CD4-positive, alpha-beta T cell treated with Interleukin-21 for 1 hour (primary cell): ENCODE measurements around the gene WIPF1.

ENCODE experiments used
- DNase-seq: peaks from one replicate; pipeline ENCODE4 v3.0.0-alpha.2; 2020

Gene WIPF1

GRCh38 chr2:174594456-174594855, 3.1 kb downstream of the WIPF1 start:
- peak; percentile 53 for DNase-seq

- DNase-seq: peak; percentile 87
Measured at GRCh38 chr2:174593574-174594203, 3.9 kb downstream of the WIPF1 start.

- no peak for DNase-seq
Measured at GRCh38 chr2:174593041-174593440, 4.6 kb downstream of the WIPF1 start.

GRCh38 chr2:174591740-174592139, 5.9 kb downstream of the WIPF1 start:
- DNase-seq: peak; percentile 30

- peak; percentile 36 for DNase-seq
Measured at GRCh38 chr2:174590928-174591648, 6.5 kb downstream of the WIPF1 start.

- no peak for DNase-seq
Measured at GRCh38 chr2:174590346-174590745, 7.3 kb downstream of the WIPF1 start.

GRCh38 chr2:174589334-174589733, 8.3 kb downstream of the WIPF1 start:
- DNase-seq: no peak

DNA sequence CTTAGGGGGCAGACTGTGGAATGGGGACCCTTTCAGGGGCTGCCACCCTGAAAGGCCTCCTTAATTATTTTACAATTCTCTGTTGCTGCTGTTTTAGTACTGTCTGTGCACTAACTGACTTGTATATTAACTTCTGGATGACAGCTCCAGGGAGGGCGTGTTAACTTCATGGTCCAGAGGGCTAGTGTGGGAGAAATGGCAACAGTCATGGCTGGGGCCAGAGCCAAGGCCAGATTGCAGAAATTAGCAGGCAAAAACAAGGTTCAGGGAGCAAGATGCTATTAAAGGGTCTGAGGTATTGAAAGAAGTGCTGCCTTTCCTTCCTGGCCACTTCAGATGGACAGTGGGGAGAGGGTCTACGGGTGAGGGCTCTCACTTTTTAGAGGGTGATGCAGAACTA, 9.1 kb downstream of the WIPF1 start:
- DNase-seq: no peak

DNA sequence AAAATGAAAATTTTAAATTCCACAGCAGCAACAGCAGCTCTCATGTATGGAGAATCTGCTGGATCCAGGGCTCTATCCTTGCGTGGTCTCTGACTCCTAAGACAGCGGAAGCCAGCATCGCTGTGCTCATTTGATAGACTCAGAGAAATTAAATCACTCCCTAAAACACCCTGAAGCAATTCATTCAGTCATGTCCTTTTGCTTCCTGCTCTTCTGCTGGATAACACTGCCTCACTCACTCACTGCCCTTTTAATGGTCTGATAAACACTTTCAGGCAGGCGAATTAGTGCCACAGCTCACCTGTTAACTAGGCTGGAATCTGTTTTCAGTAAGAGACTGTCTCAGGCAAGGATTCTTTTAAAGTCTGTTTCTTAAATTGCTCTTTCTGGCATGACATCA, 10.0 kb downstream of the WIPF1 start:
- DNase-seq: no peak

DNA sequence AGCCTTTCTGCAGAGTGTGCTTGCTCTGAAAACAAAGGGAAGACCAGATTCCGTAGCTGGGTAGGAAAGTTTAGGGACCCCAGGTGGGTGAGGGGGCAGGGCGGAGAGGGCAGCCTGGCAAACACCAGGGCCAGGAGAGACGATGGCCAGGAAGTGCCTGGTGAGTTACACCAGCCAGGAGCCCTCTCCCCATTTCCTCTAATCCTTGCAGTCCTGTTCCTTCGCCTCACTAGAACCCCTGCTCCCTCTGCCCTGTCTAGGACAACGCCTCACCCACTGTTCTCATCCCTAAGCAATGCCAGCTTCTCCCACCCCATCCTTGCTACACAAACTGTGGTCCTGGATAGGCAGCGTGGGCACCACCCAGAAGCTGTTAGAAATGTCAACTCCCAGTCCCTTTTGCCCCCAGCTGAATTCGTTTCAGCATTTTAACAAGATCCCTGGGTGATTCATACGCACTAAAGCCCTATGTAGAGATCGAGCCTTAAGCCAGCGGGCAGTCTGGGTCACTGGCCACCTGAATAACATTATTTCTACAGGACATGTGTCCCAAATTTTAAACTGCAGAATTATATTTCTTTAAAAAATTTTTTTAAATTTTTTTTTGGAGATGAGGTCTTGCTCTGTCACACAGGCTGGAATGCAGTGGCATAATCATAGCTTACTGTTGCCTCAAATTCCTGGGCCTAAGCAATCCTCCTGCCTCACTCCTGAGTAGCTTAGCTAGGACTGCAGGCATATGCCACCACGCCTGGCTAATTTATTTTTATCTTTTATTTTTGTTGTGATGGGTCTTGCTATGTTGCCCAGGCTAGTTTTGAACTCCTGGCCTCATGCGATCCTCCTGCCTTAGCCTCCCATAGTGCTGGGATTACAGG, 10.9 kb downstream of the WIPF1 start:
- DNase-seq: no peak

DNA sequence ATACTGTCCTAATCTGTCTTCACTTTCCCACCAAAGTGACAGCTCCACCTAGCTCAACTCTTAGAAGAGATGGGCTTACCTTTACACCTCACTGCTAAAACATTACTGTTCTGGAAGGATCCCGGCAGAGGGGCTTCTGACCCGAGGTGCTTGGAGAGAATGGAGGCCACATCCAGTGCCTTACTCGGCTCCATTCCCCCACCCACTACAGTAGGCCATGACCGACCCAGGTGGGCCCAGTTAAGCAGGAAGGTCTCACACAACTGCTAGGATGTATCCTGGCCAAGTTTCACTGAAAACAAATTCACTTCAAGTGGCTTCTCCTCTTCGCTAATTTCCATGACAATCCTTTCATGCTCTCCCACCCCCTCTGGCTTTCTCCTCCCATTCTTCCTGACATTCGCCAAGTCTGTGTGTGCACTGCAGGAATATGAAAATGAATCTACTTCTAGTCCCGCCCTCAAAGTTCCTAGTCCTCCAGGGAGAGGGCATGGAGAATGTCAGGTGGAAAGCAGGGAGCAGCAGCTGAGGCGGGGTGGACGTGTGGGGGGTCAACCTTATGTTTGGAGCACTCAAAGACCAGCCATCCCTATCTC, 11.8 kb downstream of the WIPF1 start:
- DNase-seq: no peak

GRCh38 chr2:174585146-174585545, 12.5 kb downstream of the WIPF1 start:
- DNase-seq: no peak

DNA sequence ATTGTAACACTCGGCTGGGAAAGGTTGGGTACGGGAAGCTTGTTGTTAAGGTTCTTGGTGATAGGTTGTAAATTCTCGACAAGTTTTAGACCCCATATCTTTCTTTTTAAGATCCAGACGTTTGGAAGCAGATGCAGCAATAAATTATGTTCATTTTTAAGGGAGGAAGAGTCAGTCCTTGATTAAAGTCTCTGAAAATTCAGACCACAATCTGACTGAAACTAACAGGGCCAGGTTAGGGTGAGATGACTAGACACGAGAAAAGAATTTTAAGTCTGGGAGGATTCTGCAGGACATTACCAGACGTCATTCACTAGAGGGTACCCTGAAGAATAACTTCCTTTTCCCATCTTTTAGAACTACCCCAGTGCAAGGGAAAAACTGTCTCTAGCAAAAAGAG, 16.1 kb downstream of the WIPF1 start:
- no peak for DNase-seq

- DNase-seq: no peak
Measured at GRCh38 chr2:174580951-174581350, 16.7 kb downstream of the WIPF1 start.

DNA sequence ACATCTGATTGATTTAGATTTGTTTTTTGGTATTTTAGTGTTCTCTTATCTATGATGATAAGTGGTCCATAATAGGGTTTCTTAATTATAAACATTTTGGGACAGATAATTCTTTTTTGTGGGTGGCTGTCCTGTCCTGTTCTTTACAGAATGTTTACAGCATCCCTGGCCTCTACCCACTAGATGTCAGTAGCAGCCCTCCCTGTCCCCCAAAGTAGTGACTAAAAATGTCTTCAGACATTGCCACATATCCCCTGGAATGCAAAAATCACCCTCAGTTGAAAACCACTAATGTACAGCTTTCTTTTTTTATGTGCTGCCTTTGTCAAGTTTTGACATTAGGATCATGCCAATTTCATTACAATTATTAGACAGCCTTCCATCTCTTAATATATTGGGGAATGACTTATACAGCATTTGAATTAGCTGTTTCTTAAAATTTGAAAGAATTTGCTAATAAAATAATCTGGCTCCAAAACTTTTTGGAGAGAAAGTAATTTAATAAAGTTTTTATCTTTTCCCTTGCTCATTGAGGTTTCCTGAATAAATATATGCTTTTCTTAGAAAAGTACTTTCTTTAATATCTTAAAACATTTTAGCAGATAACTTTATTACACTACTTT, 19.5 kb downstream of the WIPF1 start:
- DNase-seq: peak; percentile 79

DNA sequence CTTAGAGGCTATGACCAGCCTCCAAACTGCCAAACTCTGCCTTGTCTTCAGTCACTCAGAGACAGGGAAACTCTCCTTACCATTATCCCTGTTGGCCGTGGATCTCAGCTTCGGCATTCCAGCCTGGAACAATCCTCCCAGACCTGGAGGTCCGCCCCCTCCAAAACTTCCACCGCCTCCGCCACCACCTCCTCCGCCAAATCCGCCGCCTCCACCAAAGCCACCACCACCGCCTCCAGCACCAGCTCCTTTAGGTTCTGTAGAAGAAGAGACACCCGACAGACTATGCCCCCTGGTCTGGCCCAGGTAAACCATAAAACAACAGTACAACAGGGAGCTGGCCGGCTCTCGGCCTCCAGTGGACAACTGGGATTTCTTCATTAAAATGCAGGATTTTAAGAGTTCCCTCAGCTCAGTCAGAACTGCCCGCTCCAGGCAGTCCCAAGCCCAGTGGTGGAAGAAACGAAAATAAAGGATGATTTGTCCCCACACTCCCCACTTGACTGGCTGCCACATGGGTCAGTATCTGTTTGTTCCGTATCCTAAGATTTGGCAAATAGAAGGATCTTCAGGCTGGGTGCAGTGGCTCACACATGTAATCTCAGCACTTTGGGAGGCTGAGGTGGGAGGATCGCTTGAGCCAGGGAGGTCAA, 22.4 kb downstream of the WIPF1 start:
- DNase-seq: no peak

- DNase-seq: no peak
Measured at GRCh38 chr2:174574657-174575056, 22.9 kb downstream of the WIPF1 start.

GRCh38 chr2:174573621-174574081, 24.0 kb downstream of the WIPF1 start:
- DNase-seq: peak; percentile 57

DNA sequence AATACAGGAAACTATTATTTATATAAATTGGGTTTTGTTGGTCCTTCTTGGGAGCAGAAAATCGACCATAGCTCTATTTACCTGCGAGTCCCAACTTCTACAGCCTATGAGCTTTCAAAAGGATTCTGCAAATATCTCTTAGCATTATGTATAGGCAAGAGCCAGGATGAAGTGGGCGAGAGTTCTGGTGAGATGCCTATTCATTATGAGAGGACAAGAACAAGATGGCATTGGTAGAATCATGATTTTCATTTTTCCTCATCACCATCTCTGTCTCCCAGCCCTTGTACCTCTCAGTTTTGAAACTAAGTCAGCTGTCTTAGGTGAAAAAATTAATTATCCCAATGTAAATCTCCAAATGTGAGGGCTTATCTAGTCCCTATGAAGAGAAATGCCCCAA, 25.0 kb downstream of the WIPF1 start:
- DNase-seq: no peak

DNA sequence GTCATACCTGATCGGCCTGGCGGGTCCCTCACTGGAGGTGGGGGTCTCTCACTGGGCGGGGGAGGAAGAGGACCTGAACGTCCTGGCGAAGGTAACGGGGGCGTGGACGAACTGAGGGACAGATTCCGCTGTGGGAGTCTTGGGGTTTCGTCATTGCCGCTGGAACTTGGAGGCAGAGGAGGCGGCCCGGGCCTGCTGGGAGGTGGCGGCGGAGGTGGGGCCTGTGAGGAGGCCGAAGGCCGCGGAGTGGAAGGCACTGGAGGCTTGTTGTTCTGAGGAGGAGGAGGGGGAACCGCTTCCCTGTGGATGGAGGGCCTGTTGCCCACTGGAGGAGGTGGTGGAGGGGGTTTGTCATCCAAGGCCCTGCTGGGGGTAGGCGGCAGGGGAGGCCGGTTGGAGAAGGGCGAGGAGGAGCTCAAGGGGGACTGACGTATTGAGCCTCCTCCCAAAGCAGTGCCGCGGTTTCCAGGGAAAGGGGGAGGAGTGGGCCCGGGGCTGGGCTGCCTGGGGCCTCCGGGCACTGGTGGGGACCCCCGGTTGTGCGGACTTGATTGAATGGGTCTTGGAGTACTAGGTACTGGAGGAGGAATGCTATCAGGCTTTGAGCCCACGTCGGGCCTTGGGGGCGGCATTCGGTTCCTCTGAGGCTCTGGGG, 25.8 kb downstream of the WIPF1 start:
- no peak for DNase-seq

DNA sequence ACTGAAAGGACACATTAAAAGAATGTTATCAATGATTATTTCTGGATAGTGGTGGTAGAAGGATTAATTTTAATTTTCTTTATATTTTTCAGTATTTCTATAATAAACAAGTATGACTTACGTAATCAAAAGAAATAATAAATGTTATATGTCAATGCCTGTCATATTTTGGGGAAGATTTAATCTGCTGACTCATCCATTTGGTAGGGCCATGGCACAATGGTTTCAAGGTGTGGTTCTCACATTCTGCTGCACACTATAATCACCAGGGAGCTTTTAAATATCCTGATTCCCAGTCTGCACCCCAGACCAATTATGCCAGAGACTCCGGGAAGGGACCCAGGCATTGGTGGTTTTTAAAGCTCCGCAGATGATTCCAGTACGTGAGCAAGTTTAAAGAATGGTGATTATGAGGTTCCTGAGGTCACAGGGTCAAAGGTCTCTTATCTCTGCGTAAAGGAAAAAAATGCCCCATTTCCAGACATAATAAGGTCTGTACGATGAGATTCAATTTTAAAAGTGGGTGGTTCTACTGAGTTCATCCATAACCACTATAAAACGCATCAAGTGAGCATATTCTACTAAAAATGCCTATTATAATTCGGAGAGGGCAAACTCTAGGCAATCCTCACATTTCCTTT, 27.2 kb downstream of the WIPF1 start:
- DNase-seq: no peak
